Measurements from ENCODE around the gene ARPP21.

DNA sequence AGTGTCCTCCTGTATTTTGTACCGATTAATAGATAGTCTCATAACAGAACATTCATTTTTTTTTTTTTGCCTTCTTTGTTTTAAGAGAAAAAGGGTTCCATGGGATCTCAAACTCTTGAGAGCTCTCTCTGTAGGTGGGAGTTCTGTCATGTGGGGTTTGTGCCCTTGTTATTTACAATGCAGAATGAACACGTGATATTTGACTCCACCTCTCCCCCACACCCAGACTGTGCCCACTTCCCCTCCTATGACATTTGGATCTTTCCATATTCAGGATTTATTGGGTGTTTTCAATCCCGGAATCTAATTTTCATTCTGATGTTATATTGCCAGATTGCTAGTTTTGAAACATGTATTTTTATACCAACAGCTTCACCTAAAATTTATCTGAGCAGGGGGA is 49.5 kb downstream of the ARPP21 start:
- TF ChIP-seq, protein P1, sequence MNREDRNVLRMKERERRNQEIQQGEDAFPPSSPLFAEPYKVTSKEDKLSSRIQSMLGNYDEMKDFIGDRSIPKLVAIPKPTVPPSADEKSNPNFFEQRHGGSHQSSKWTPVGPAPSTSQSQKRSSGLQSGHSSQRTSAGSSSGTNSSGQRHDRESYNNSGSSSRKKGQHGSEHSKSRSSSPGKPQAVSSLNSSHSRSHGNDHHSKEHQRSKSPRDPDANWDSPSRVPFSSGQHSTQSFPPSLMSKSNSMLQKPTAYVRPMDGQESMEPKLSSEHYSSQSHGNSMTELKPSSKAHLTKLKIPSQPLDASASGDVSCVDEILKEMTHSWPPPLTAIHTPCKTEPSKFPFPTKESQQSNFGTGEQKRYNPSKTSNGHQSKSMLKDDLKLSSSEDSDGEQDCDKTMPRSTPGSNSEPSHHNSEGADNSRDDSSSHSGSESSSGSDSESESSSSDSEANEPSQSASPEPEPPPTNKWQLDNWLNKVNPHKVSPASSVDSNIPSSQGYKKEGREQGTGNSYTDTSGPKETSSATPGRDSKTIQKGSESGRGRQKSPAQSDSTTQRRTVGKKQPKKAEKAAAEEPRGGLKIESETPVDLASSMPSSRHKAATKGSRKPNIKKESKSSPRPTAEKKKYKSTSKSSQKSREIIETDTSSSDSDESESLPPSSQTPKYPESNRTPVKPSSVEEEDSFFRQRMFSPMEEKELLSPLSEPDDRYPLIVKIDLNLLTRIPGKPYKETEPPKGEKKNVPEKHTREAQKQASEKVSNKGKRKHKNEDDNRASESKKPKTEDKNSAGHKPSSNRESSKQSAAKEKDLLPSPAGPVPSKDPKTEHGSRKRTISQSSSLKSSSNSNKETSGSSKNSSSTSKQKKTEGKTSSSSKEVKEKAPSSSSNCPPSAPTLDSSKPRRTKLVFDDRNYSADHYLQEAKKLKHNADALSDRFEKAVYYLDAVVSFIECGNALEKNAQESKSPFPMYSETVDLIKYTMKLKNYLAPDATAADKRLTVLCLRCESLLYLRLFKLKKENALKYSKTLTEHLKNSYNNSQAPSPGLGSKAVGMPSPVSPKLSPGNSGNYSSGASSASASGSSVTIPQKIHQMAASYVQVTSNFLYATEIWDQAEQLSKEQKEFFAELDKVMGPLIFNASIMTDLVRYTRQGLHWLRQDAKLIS (CRISPR knock-in tag; IDR thresholded peaks at IDR 0.05; ENCODE audit: borderline replicate concordance) = no peak
- TF ChIP-seq, protein P2, sequence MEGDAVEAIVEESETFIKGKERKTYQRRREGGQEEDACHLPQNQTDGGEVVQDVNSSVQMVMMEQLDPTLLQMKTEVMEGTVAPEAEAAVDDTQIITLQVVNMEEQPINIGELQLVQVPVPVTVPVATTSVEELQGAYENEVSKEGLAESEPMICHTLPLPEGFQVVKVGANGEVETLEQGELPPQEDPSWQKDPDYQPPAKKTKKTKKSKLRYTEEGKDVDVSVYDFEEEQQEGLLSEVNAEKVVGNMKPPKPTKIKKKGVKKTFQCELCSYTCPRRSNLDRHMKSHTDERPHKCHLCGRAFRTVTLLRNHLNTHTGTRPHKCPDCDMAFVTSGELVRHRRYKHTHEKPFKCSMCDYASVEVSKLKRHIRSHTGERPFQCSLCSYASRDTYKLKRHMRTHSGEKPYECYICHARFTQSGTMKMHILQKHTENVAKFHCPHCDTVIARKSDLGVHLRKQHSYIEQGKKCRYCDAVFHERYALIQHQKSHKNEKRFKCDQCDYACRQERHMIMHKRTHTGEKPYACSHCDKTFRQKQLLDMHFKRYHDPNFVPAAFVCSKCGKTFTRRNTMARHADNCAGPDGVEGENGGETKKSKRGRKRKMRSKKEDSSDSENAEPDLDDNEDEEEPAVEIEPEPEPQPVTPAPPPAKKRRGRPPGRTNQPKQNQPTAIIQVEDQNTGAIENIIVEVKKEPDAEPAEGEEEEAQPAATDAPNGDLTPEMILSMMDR (IDR thresholded peaks at IDR 0.05) = no peak
- TF ChIP-seq, protein P3, sequence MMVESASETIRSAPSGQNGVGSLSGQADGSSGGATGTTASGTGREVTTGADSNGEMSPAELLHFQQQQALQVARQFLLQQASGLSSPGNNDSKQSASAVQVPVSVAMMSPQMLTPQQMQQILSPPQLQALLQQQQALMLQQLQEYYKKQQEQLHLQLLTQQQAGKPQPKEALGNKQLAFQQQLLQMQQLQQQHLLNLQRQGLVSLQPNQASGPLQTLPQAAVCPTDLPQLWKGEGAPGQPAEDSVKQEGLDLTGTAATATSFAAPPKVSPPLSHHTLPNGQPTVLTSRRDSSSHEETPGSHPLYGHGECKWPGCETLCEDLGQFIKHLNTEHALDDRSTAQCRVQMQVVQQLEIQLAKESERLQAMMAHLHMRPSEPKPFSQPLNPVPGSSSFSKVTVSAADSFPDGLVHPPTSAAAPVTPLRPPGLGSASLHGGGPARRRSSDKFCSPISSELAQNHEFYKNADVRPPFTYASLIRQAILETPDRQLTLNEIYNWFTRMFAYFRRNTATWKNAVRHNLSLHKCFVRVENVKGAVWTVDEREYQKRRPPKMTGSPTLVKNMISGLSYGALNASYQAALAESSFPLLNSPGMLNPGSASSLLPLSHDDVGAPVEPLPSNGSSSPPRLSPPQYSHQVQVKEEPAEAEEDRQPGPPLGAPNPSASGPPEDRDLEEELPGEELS (CRISPR knock-in tag; IDR thresholded peaks at IDR 0.05) = no peak
- TF ChIP-seq, protein P4, sequence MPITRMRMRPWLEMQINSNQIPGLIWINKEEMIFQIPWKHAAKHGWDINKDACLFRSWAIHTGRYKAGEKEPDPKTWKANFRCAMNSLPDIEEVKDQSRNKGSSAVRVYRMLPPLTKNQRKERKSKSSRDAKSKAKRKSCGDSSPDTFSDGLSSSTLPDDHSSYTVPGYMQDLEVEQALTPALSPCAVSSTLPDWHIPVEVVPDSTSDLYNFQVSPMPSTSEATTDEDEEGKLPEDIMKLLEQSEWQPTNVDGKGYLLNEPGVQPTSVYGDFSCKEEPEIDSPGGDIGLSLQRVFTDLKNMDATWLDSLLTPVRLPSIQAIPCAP (CRISPR knock-in tag; IDR thresholded peaks at IDR 0.05) = no peak

Data from WTC11 (cell line).